Astrocyte of the cerebellum (primary cell): ENCODE data around the gene NTN3.

Experiments used
- DNase-seq: peaks from one replicate; pipeline ENCODE4 v3.0.0-alpha.2; 2011; ENCODE audit warnings: low read depth
- H3K4me3 ChIP-seq: 2 replicates; pipeline ENCODE4 v1.5.1; 2011; ENCODE audit warnings: mild to moderate bottlenecking, low read depth, low read length, moderate library complexity
- CTCF ChIP-seq: IDR thresholded peaks from 2 replicates; pipeline ENCODE4 v1.5.1; 2012; ENCODE audit warnings: low read length, low read depth, moderate library complexity, mild to moderate bottlenecking; ENCODE audit errors: missing control alignments
- in situ Hi-C: cut with HindIII; loops from 2 replicates; pipeline ENCODE4 v1.10.0; 2017; ENCODE audit warnings: low sequenced_read_pairs

Gene NTN3

GRCh38 chr16:2427526-2427925 lies 43.6 kb upstream of the NTN3 start:
- no peak for TF ChIP-seq CTCF
- no peak overlapping the region for H3K4me3 ChIP-seq
- in situ Hi-C loops: loop anchor here (10.0 kb wide), 1 partner anchor 263 kb away; no protein-coding TSS in a partner anchor
- DNase-seq: no peak

GRCh38 chr16:2428051-2428783 lies 42.9 kb upstream of the NTN3 start:
- in situ Hi-C loops: loop anchor here (10.0 kb wide), 1 partner anchor 263 kb away; no protein-coding TSS in a partner anchor
- TF ChIP-seq CTCF: peak; percentile 22
- H3K4me3 ChIP-seq: peak overlapping the region; percentile 79
- DNase-seq: no peak

GRCh38 chr16:2428784-2429033 lies 42.4 kb upstream of the NTN3 start:
- TF ChIP-seq CTCF: peak; percentile 1
- in situ Hi-C loops: loop anchor here (10.0 kb wide), 1 partner anchor 264 kb away; no protein-coding TSS in a partner anchor
- no peak for DNase-seq
- peak overlapping the region; percentile 79 for H3K4me3 ChIP-seq

GRCh38 chr16:2429034-2429770 lies 41.9 kb upstream of the NTN3 start, which contains the start of gene CCNF:
TSS of gene CCNF (plus strand) at chr16:2429447. CDS start at chr16:2429482, 35 bp downstream.
- H3K4me3 ChIP-seq: peak within 1 kb of the TSS; percentile 79
- no peak for TF ChIP-seq CTCF
- in situ Hi-C loops: loop anchor here (10.0 kb wide), 1 partner anchor 264 kb away; no protein-coding TSS in a partner anchor

GRCh38 chr16:2429771-2430663 lies 41.1 kb upstream of the NTN3 start:
- TF ChIP-seq CTCF: peak; percentile 30
- no peak for DNase-seq
- peak overlapping the region; percentile 79 for H3K4me3 ChIP-seq
- in situ Hi-C loops: loop anchor here (10.0 kb wide), 1 partner anchor 265 kb away; no protein-coding TSS in a partner anchor

More at GRCh38 chr16:2429034-2429770, 41.9 kb upstream of the NTN3 start, which contains the start of gene CCNF:
- peak; percentile 85 for DNase-seq

- H3K4me3 ChIP-seq: no peak overlapping the region
- no peak for TF ChIP-seq CTCF
- DNase-seq: no peak
- in situ Hi-C loops: no loop called here
These were observed 38.8 kb upstream of the NTN3 start for GRCh38 chr16:2432286-2432685.
